ENCODE data around the gene EME1. TPM values are rescaled to one million over a fixed set of nuclear protein-coding genes. Genes with fewer than 3 reads are reported as not detected.

The EME1 gene
- total and polyA plus RNA-seq, 2 of the 8 experiments (the other 6 are each of a cell fraction or from before 2014, with no cell fraction given) = 13.9 to 16.3 TPM

- no peak overlapping the region for H2AFZ ChIP-seq (ENCODE audit: low read length)
- POLR2A ChIA-PET (ENCODE audit: partially characterized antibody) = no interaction called here
- FAIRE-seq = no peak
Measured at GRCh38 chr17:50338645-50339044, 34.4 kb upstream of the EME1 start.

More at GRCh38 chr17:50338645-50339044, 34.4 kb upstream of the EME1 start:
- Histone ChIP-seq H3K79me2 (ENCODE audit: control insufficient read depth in 1 of 2, insufficient read depth in 2 of 2, low read length in 2 of 2) (no peaks in the 10 kb centered on the region), H2AK5ac (ENCODE audit: low read depth, low read length) (no peak overlapping the region), H4K8ac (ENCODE audit: extremely low read depth, insufficient read depth, low read length) (no peak overlapping the region), H2BK120ac (replicated peaks; ENCODE audit: low read depth, low read length) (no peak overlapping the region), H4K5ac (ENCODE audit: insufficient read length, low read depth, low read length) (no peak overlapping the region), H4K91ac (replicated peaks; ENCODE audit: insufficient read length, low read length) (no peak overlapping the region), H3K4me2 (ENCODE audit: insufficient read depth in 1 of 2, low read depth in 2 of 2, low read length in 2 of 2) (no peak overlapping the region), H2BK12ac (ENCODE audit: low read depth, low read length) (no peak overlapping the region), H2BK5ac (ENCODE audit: low read depth, low read length) (no peak overlapping the region), H3K18ac (ENCODE audit: extremely low read depth, low read length) (no peak overlapping the region), H3K4me3 (ENCODE audit: extremely low read depth in 1 of 4, insufficient read depth in 2 of 4, low read depth in 3 of 4, low read length in 4 of 4) (no peak overlapping the region), H3K23me2 (ENCODE audit: low read depth, low read length) (no peaks in the 10 kb centered on the region), H3K23ac (ENCODE audit: insufficient read length) (no peak overlapping the region), H3K36me3 (ENCODE audit: control insufficient read depth in 2 of 4, insufficient read depth in 4 of 4, low read length in 3 of 4) (no peaks in the 10 kb centered on the region), H3K27ac (ENCODE audit: low read depth, low read length) (no peak overlapping the region), H2BK15ac (ENCODE audit: low read length) (no peak overlapping the region), H2BK20ac (ENCODE audit: low read length) (no peak overlapping the region), H3K9ac (replicated peaks in 1 of 4; ENCODE audit: extremely low read depth in 1 of 4, low read depth in 3 of 4, low read length in 3 of 4) (no peak overlapping the region), H3K56ac (replicated peaks; ENCODE audit: insufficient read length, low read depth, low read length) (no peak overlapping the region), H3K79me1 (ENCODE audit: low read depth, low read length) (no peaks in the 10 kb centered on the region), H3K27me3 (replicated peaks in 1 of 4; ENCODE audit: control insufficient read depth in 3 of 4, extremely low read depth in 1 of 4, insufficient read depth in 3 of 4, low read length in 3 of 4) (no peaks in the 10 kb centered on the region), H3K4me1 (replicated peaks in 1 of 4; ENCODE audit: control insufficient read depth in 3 of 4, insufficient read depth in 4 of 4, low read length in 3 of 4) (no peaks in the 10 kb centered on the region), H3K14ac (ENCODE audit: insufficient read length) (no peak overlapping the region), H3K9me3 (ENCODE audit: insufficient read depth in 2 of 2, low read depth in 1 of 2, low read length in 1 of 2) (peaks cover 4% of the 10 kb centered on the region in 2 experiments; a peak in 2 of 4 replicates), H3K4ac (replicated peaks; ENCODE audit: insufficient read length, low read depth, low read length) (no peak overlapping the region), H4K20me1 (replicated peaks in 1 of 2; ENCODE audit: control insufficient read depth in 1 of 2, insufficient read depth in 2 of 2, low read length in 2 of 2) (no peaks in the 10 kb centered on the region)
- CTCF ChIA-PET (ENCODE audit: partially characterized antibody) = interaction anchor here (0.6 to 1.7 kb wide), 4 partner anchors 24 to 169 kb away, joined by 3 to 7 read pairs (median 4); no protein-coding TSS in a partner anchor
- no peak for DNase-seq (ENCODE audit: low read depth in 1 of 2, low spot score in 2 of 2)
- TF ChIP-seq CTBP2 (IDR thresholded peaks at IDR 0.05; ENCODE audit: borderline replicate concordance, insufficient read depth, insufficient read length, low read length) = no peak
- TF ChIP-seq GTF2F1 (IDR thresholded peaks at IDR 0.05; ENCODE audit: borderline replicate concordance, low read depth, low read length) = no peak
- no peak for TF ChIP-seq SIX5 (IDR thresholded peaks at IDR 0.05; ENCODE audit: low read depth, low read length)
- TF ChIP-seq CBX8 (IDR thresholded peaks at IDR 0.05; ENCODE audit: borderline replicate concordance, low read depth, low read length) = no peak

Data from H1 (cell line).